ENCODE results near the gene PTGES. TPM values are rescaled to one million over a fixed set of nuclear protein-coding genes. Genes with fewer than 3 reads are reported as not detected.
A peak's percentile ranks its signal among the peaks of the same experiment; 100 is the strongest.
"Not testable (repeated sequence)": the region's sequence is repeated elsewhere in the genome, so short reads cannot be mapped to it uniquely, and the experiment has no call there.

Gene PTGES
- total RNA-seq, 4 donors from 2014 or later, result 14.7 to 33.0 (median 25.7) TPM

GRCh38 chr9:129757045-129757444 lies 4.2 kb upstream of the PTGES start:
- WGBS, 2 donors, result 68% methylated on average over 9 of the region's 9 CpGs
- Histone ChIP-seq H3K36me3 (no peaks in the 10 kb centered on the region), H3K4me1 (peaks cover 0 to 32% (median 13%) of the 10 kb centered on the region in 4 donors), H3K27ac (no peak overlapping the region), H3K9me3 (no peaks in the 10 kb centered on the region), H3K4me3 (no peak overlapping the region), H3K27me3 (no peaks in the 10 kb centered on the region)
- TF ChIP-seq POLR2A (IDR thresholded peaks at IDR 0.05) (no peak), CTCF (IDR thresholded peaks at IDR 0.05) (no peak), EP300 (IDR thresholded peaks at IDR 0.05) (no peak)
- DNase-seq (ENCODE audit: low spot score in 2 of 2), result no peak

- H3K27ac ChIP-seq, result no peak overlapping the region
- 91 to 94% methylated on average over 6 of the region's 6 CpGs for WGBS, 2 donors
- TF ChIP-seq EP300 (IDR thresholded peaks at IDR 0.05) (no peak), CTCF (IDR thresholded peaks at IDR 0.05) (no peak)
- no peaks in the 10 kb centered on the region for H3K36me3 ChIP-seq
- DNase-seq (ENCODE audit: low spot score in 2 of 2), result no peak
- no peaks in the 10 kb centered on the region for H3K27me3 ChIP-seq
- no peak overlapping the region for H3K4me3 ChIP-seq
- peaks cover 0 to 31% (median 15%) of the 10 kb centered on the region in 4 donors for H3K4me1 ChIP-seq
- no peaks in the 10 kb centered on the region for H3K9me3 ChIP-seq
Measured at GRCh38 chr9:129756191-129756590, 3.3 kb upstream of the PTGES start.

GRCh38 chr9:129755151-129755550 lies 2.3 kb upstream of the PTGES start:
- H3K9me3 ChIP-seq, result no peaks in the 10 kb centered on the region
- no peaks in the 10 kb centered on the region for H3K36me3 ChIP-seq
- H3K4me3 ChIP-seq, result no peak overlapping the region
- TF ChIP-seq EP300 (IDR thresholded peaks at IDR 0.05), result no peak
- no peaks in the 10 kb centered on the region for H3K27me3 ChIP-seq
- H3K27ac ChIP-seq, result no peak overlapping the region
- no peak for DNase-seq (ENCODE audit: low spot score in 2 of 2)
- peaks cover 0 to 29% (median 15%) of the 10 kb centered on the region in 4 donors for H3K4me1 ChIP-seq
- WGBS, 2 donors, result 88 to 94% methylated on average over 4 to 5 of the region's 5 CpGs

- no peaks in the 10 kb centered on the region for H3K9me3 ChIP-seq
- H3K4me3 ChIP-seq, result peak overlapping the region; percentile 10 to 53 (median 28)
- H3K36me3 ChIP-seq, result no peaks in the 10 kb centered on the region
- no peak for DNase-seq (ENCODE audit: low spot score in 2 of 2)
- H3K27ac ChIP-seq, result peak overlapping the region in 3 of 4 donors; percentile 19 to 63 (median 43)
- TF ChIP-seq CTCF (IDR thresholded peaks at IDR 0.05), result no peak
- TF ChIP-seq EP300 (IDR thresholded peaks at IDR 0.05), result no peak
- TF ChIP-seq POLR2A (IDR thresholded peaks at IDR 0.05), result no peak
- peaks cover 0 to 27% (median 15%) of the 10 kb centered on the region in 4 donors for H3K4me1 ChIP-seq
- 51 to 53% methylated on average over 29 to 31 of the region's 31 CpGs for WGBS, 2 donors
- no peaks in the 10 kb centered on the region for H3K27me3 ChIP-seq
Measured at GRCh38 chr9:129751841-129752801, 721 bp downstream of the PTGES start.

GRCh38 chr9:129750013-129750638 lies 2.7 kb downstream of the PTGES start:
- Histone ChIP-seq H3K27ac (peak overlapping the region in 2 of 4 donors; percentile 65 to 69), H3K4me3 (no peak overlapping the region), H3K27me3 (no peaks in the 10 kb centered on the region), H3K36me3 (no peaks in the 10 kb centered on the region), H3K4me1 (peaks cover 0 to 23% (median 15%) of the 10 kb centered on the region in 4 donors), H3K9me3 (no peaks in the 10 kb centered on the region)
- TF ChIP-seq POLR2A (IDR thresholded peaks at IDR 0.05) (no peak), EP300 (IDR thresholded peaks at IDR 0.05) (peak in 1 of 2 donors; percentile 22)
- DNase-seq (ENCODE audit: low spot score in 2 of 2), result no peak
- WGBS, 2 donors, result 73 to 74% methylated on average over 8 to 9 of the region's 9 CpGs

- 88 to 90% methylated on average over 6 of the region's 6 CpGs for WGBS, 2 donors
- Histone ChIP-seq H3K36me3 (no peaks in the 10 kb centered on the region), H3K27ac (peak overlapping the region in 2 of 4 donors; percentile 65 to 69), H3K4me3 (no peak overlapping the region), H3K9me3 (no peaks in the 10 kb centered on the region), H3K27me3 (no peaks in the 10 kb centered on the region), H3K4me1 (peaks cover 0 to 23% (median 15%) of the 10 kb centered on the region in 4 donors)
- TF ChIP-seq CTCF (IDR thresholded peaks at IDR 0.05) (no peak), POLR2A (IDR thresholded peaks at IDR 0.05) (no peak), EP300 (IDR thresholded peaks at IDR 0.05) (no peak)
- no peak for DNase-seq (ENCODE audit: low spot score in 2 of 2)
Measured at GRCh38 chr9:129749575-129749974, 3.3 kb downstream of the PTGES start.

GRCh38 chr9:129749052-129749451 lies 3.8 kb downstream of the PTGES start:
- H3K4me3 ChIP-seq; H3K27me3 ChIP-seq; H3K9me3 ChIP-seq; H3K36me3 ChIP-seq; DNase-seq (ENCODE audit: low spot score in 2 of 2): not testable (repeated sequence)
- 89 to 93% methylated on average over 4 of the region's 4 CpGs for WGBS, 2 donors
- Histone ChIP-seq H3K4me1 (peaks cover 0 to 23% (median 15%) of the 10 kb centered on the region in 4 donors), H3K27ac (peak overlapping the region in 2 of 4 donors; percentile 65 to 69)

All from tibial nerve (tissue), 4 donors.